Suprapubic skin (tissue), 4 donors: ENCODE data around the gene ADAMTS7. TPM values are rescaled to one million over a fixed set of nuclear protein-coding genes. Genes with fewer than 3 reads are reported as not detected.

Experiments
- DNase-seq, 2 donors: peaks; one replicate each; pipeline ENCODE4 v3.0.0-alpha.2; 2019; ENCODE audit warnings: low spot score in 2 of 2
- H3K27ac ChIP-seq: fragments of 200-600 bp; sonication (generic); one replicate; pipeline ENCODE4 v1.5.1; 2019
- H3K27me3 ChIP-seq: fragments of 200-600 bp; sonication (generic); one replicate; pipeline ENCODE4 v1.5.1; 2019
- H3K36me3 ChIP-seq: fragments of 200-600 bp; sonication (generic); one replicate; pipeline ENCODE4 v1.5.1; 2019
- H3K4me1 ChIP-seq: fragments of 200-600 bp; sonication (generic); one replicate; pipeline ENCODE4 v1.5.1; 2019
- H3K4me3 ChIP-seq: fragments of 200-600 bp; sonication (generic); one replicate; pipeline ENCODE4 v1.5.1; 2019; ENCODE audit warnings: mild to moderate bottlenecking
- H3K9me3 ChIP-seq: fragments of 200-600 bp; sonication (generic); one replicate; pipeline ENCODE4 v1.5.1; 2019
- CTCF ChIP-seq, 2 donors: fragments of 200-600 bp in 1 of 2; fragments of 450-650 bp in 1 of 2; sonication (generic) in 1 of 2; IDR thresholded peaks; one replicate each; pipeline ENCODE4 v1.5.1; 2016 to 2019; ENCODE audit warnings: antibody characterized with exemption in 2 of 2, mild to moderate bottlenecking in 1 of 2, moderate library complexity in 1 of 2
- EP300 ChIP-seq: sonication (generic); formaldehyde crosslinking; IDR thresholded peaks from one replicate; pipeline ENCODE4 v1.6.1; 2017; ENCODE audit warnings: antibody characterized with exemption
- POLR2A ChIP-seq, 2 donors: fragments of 450-650 bp; IDR thresholded peaks; one replicate each; pipeline ENCODE4 v1.6.1; 2017; ENCODE audit warnings: antibody characterized with exemption in 2 of 2, mild to moderate bottlenecking in 2 of 2, moderate library complexity in 2 of 2
- POLR2AphosphoS5 ChIP-seq, 3 donors: sonication (generic); formaldehyde crosslinking; IDR thresholded peaks; one replicate each; pipeline ENCODE4 v1.6.1; 2017; ENCODE audit warnings: antibody characterized with exemption in 3 of 3
- WGBS: methylation state at CpG from one replicate; pipeline ENCODE4 v1.1.5; 2018; 5-methylcytosine and 5-hydroxymethylcytosine counted together
- total RNA-seq, 4 donors: library from RNA; depleted of rRNA; stranded (reverse); fragments of >200 nt; gene quantifications; one replicate each; pipeline ENCODE4 v1.1.0, GENCODE V29; 2016

The ADAMTS7 gene
- total RNA-seq = 1 to 10 TPM; 1.1 to 1.2 (median 1.2) TPM

GRCh38 chr15:78811124-78811824 is at the start of gene ADAMTS7:
Gene ADAMTS7, minus strand, starts transcription at chr15:78811464. Its CDS starts 244 bp downstream, at chr15:78811220.
- peak within 1 kb of the TSS; percentile 64 for H3K4me3 ChIP-seq
- peaks cover 16% of the 10 kb centered on the region for H3K4me1 ChIP-seq
- H3K9me3 ChIP-seq = no peaks in the 10 kb centered on the region
- 1% methylated on average over 34 of the region's 73 CpGs for WGBS
- H3K27me3 ChIP-seq = peaks cover 20% of the 10 kb centered on the region
- TF ChIP-seq EP300 = no peak
- peak; percentile 28 to 71 for TF ChIP-seq CTCF (IDR thresholded peaks at IDR 0.05)
- peak in 1 of 2 donors; percentile 77 for DNase-seq
- peak within 1 kb of the TSS; percentile 10 for H3K27ac ChIP-seq
- H3K36me3 ChIP-seq = no peaks in the 10 kb centered on the region

GRCh38 chr15:78859971-78860719 is 48.9 kb upstream of the ADAMTS7 start:
- TF ChIP-seq POLR2AphosphoS5 (IDR thresholded peaks at IDR 0.05) (no peak), EP300 (no peak), POLR2A (IDR thresholded peaks at IDR 0.05) (no peak), CTCF (IDR thresholded peaks at IDR 0.05) (peak; percentile 40 to 53)
- Histone ChIP-seq H3K27me3 (no peaks in the 10 kb centered on the region), H3K4me1 (no peaks in the 10 kb centered on the region), H3K27ac (peak overlapping the region; percentile 53), H3K36me3 (no peaks in the 10 kb centered on the region), H3K9me3 (no peaks in the 10 kb centered on the region), H3K4me3 (peak overlapping the region; percentile 44)
- under 1% methylated on average over 28 of the region's 28 CpGs for WGBS
- peak; percentile 86 for DNase-seq

GRCh38 chr15:78855746-78856145 is 44.5 kb upstream of the ADAMTS7 start:
- Histone ChIP-seq H3K9me3 (no peaks in the 10 kb centered on the region), H3K4me3 (no peak overlapping the region), H3K27me3 (no peaks in the 10 kb centered on the region), H3K36me3 (no peaks in the 10 kb centered on the region), H3K27ac (no peak overlapping the region), H3K4me1 (no peaks in the 10 kb centered on the region)
- DNase-seq = no peak
- 55% methylated on average over 4 of the region's 4 CpGs for WGBS
- no peak for TF ChIP-seq EP300
- no peak for TF ChIP-seq POLR2A (IDR thresholded peaks at IDR 0.05)
- no peak for TF ChIP-seq POLR2AphosphoS5 (IDR thresholded peaks at IDR 0.05)
- TF ChIP-seq CTCF (IDR thresholded peaks at IDR 0.05) = no peak

GRCh38 chr15:78854833-78855372 is 43.6 kb upstream of the ADAMTS7 start:
- no peaks in the 10 kb centered on the region for H3K4me1 ChIP-seq
- peak in 1 of 2 donors; percentile 11 for DNase-seq
- WGBS = 100% methylated on average over 2 of the region's 2 CpGs
- no peaks in the 10 kb centered on the region for H3K27me3 ChIP-seq
- no peak overlapping the region for H3K4me3 ChIP-seq
- no peaks in the 10 kb centered on the region for H3K9me3 ChIP-seq
- H3K36me3 ChIP-seq = no peaks in the 10 kb centered on the region
- H3K27ac ChIP-seq = no peak overlapping the region
- TF ChIP-seq POLR2A (IDR thresholded peaks at IDR 0.05) (no peak), EP300 (no peak), CTCF (IDR thresholded peaks at IDR 0.05) (no peak), POLR2AphosphoS5 (IDR thresholded peaks at IDR 0.05) (no peak)

- Histone ChIP-seq H3K4me3 (no peak overlapping the region), H3K9me3 (no peaks in the 10 kb centered on the region), H3K27me3 (no peaks in the 10 kb centered on the region), H3K27ac (no peak overlapping the region), H3K4me1 (no peaks in the 10 kb centered on the region), H3K36me3 (no peaks in the 10 kb centered on the region)
- WGBS = 93% methylated on average over 6 of the region's 6 CpGs
- TF ChIP-seq POLR2A (IDR thresholded peaks at IDR 0.05) (no peak), CTCF (IDR thresholded peaks at IDR 0.05) (no peak), EP300 (no peak), POLR2AphosphoS5 (IDR thresholded peaks at IDR 0.05) (no peak)
- no peak for DNase-seq
Observed at GRCh38 chr15:78853500-78853899, 42.2 kb upstream of the ADAMTS7 start.
